HG02571 (cell line): ENCODE results near the gene VEZF1.
"Not testable (repeated sequence)": the region's sequence is repeated elsewhere in the genome, so short reads cannot be mapped to it uniquely, and the experiment has no call there.

Source experiments
- ATAC-seq: cut with Tn5 transposase; IDR thresholded peaks from one replicate; pipeline ENCODE4 v1.9.1; 2021; ENCODE audit warnings: mild to moderate bottlenecking, moderate library complexity; ENCODE audit not compliant: unreplicated experiment

Gene VEZF1

DNA sequence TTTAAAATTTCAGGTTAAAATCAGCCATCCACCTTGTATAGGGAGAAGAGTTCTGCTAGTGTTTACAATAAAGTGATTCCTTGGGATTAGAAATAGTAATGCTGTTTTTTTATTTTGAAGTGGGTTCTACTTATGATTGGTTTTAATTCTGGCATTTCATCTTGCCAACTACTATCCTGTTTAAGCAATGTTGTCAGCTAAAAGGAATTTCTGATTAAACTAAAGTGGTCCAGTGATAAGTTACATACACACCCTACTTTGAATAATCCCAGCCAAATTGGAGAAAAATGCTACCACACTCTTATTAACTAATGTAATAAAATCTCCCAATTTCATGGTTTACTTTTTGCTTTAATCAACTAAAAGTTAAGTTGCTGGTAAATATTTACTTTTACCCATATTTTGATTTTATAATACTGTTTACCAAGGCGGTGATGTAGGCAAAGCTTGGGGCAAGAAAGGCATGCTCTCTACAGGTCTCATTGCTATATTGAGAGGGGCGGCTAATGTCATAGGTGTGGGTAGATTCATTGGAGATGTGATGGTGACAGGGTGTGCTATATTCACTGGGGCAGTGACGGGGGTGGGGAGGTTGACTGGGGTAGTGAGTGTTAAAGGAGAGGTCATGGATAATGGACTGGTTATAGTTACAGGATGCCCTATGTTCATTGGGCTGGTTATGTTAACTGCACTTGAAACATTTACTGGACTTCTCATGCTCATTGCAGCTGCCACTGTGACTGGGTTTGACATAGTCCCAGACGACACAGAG is 13.8 kb downstream of the VEZF1 start:
- not testable (repeated sequence) for ATAC-seq

DNA sequence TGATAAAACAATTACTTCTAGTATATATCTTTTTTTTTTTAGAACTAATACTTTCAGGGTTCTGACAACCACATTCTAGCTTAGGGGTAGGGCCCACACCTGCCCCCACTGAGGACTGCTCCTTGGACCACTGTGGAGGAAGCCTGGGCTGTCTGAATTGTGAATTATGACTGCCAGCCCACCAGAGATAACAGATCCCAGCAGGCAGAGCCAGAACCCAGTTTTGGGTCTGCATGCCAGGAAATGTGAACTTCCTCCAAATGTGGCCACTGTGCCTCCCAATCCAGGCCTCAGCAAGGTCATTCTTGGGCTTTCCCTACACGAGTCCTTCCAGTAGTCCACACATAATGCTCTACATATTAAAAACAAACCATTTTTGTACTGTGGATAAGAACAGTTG is 15.9 kb downstream of the VEZF1 start:
- no peak for ATAC-seq

DNA sequence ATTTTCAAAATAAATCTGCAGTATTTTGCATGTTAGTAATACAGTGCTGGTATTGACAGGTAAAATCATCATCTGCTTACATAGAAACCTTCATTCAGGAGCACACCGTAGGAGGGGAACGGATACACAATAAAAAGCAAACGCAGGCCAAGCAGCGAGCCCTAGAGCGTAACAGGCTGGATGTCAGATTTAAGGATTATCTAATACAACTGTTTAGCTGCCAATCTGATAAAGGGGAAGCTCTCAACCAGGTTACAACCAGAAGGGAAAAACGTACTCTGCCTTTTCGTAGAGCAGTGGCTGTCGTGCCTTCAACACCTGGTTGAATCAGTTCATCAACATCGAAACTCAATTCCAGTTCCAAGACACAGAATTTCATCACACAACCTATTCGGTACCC is 16.5 kb downstream of the VEZF1 start:
- ATAC-seq = no peak

DNA sequence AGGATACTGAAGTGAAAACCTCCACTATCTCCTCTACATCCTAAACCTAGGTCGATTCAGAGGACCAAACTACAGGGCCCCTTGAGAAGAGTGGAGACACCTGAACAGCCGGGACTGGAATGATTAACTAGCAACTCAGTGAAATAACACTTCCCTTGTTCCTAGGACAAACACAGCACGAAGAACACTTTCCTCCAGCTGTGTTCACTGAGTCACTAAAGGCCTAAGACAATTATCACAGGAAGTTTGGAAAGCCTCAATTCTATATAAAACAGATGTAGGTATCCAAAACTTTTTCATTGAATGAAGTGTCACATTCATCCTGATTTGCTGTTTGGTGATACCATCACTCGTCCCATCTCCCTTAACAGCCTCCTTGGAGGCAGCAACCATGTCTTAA is 17.3 kb downstream of the VEZF1 start:
- no peak for ATAC-seq

DNA sequence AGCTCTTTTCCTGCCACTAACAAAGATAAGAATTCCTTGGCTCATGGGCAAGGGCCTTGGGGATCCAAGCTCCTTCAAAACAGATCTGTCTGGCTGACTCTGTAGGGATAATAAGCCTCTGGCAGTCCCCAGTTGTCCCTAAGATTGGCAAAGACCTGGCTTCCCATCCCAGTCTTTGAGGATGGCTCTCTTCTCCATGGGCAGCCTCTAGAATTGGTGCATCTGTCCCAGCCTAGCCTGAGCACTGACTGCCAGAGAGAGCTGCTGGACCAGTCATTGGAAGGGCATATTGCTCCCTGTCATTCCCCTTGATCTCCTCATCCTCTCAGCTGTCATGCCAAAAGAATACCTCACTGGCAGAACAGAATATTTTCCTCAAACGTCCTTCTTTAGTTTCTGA is 19.6 kb downstream of the VEZF1 start:
- ATAC-seq = no peak

DNA sequence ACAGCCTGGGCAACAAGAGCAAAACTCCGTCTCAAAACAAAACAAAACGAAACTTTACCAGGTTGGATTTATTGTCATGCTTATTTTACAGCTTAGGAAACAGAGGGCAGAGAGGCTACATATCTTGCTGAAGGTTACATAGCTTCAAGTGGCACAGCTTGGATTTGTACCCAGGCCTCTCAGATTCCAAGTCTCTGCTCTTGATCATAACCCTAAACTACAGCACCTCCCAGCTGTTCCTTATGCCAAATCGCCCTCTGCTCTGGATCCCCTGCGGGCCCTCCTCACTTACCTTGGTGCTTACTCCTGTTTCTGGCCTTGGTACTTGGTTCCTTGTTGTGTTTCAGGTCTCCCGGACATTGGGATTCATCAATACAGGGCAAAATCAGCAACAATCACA is 21.2 kb downstream of the VEZF1 start:
- ATAC-seq = no peak

DNA sequence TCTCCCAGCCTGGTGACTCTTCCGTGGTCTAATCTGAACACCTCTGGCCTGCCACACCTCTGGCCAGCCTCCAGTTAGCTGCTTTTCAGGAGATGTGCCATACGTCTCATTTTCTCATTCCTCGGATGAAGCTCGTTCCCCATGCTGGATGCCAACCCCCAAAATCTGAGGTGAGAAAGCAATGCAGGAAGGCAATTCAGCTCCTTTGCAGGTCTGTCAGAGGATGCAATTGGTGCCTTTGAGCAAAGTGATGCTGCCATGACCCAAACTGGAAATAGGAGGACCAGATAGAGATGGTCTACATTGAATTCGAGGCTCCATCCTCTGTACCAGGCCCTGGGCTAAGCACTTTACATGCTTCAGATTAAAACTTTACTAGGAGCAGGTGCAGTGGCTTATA is 21.8 kb downstream of the VEZF1 start:
- ATAC-seq = no peak

DNA sequence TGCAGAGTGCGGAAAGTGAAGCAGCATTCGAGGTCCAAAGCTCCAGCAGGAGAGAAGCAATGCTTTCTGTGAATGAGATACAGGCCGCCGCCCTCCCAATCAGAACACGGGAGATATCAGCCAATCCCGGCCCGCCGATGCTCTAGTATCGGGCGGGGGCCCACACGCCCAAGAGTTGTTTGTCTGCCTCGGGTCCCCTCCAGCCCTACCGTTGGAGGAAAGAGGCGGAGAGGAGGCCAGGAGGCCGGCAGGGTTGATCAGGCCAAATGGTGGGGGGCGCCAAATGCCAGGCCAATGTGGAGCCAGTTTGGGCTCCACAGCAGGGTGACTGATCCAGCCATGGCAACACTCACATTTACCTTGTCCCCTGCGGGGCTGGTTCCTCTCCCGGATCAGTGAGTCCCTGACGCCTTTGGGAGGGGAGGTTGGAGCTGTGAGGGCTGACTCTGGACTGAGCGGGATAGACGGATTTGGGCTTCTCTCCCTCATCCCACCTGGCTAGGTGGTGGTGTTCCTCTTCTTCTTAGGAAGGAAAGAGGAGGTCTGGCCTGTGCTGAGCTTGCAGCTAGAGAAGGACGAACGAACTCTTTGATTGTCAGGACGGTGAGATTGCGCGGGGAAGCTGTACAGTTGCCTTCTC is 22.4 kb downstream of the VEZF1 start:
- ATAC-seq = no peak

DNA sequence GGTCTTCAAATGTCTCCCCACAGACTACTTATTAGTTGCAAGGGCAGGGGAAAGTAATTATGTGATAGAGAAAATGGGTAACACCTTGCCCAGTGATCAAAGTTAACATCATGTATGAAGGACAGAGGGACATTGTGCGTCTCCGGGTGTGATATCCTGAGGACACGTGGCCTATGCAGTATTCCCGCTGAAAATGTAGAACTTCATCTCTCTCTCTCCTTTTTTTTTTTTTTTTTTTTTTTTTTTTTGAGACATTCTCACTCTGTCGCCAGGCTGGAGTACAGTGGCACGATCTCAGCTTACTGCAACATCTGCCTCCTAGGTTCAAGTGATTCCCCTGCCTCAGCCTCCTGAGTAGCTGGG is 24.9 kb downstream of the VEZF1 start:
- ATAC-seq = no peak

DNA sequence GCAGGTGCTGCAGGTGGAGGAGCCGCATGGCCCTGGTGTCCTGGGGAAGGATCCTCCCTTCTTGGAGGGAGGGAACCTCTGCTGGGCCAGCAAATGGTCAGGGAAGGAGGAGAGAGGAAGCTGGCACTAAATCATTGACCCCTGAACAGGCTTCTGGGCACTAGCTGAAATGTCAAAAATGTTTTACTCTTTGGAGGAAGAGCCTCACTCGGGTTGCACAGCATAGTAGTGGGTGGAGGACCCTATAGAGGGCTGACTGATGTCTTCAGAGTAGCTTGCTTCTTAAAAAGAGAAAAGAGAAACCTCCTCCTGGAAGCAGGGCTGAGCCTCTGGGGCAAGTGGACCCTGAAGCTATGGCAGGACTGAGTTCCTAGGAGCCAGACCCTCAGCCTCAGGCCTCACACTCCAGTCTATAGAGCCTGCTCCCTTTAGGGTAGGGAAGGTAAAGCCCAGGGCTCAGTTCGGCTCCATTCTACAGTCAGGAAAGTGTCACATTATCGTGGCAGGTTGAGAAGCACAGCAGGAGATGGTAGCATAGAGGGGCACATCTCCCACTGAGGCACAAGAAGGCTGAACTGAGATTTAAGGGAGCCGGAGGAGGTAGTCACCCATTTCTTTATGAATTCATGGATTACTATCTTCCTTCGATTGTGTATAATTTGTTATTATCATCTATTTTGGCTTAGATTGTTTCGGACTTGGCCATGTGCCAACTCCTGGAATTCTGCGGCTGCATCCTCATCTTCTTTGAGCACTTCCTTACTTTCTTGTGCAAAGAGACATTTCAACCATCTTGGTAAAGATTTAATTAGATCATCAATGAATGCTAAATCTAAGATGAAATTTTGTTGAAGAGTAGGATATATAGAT is 25.5 kb downstream of the VEZF1 start:
- ATAC-seq = no peak

DNA sequence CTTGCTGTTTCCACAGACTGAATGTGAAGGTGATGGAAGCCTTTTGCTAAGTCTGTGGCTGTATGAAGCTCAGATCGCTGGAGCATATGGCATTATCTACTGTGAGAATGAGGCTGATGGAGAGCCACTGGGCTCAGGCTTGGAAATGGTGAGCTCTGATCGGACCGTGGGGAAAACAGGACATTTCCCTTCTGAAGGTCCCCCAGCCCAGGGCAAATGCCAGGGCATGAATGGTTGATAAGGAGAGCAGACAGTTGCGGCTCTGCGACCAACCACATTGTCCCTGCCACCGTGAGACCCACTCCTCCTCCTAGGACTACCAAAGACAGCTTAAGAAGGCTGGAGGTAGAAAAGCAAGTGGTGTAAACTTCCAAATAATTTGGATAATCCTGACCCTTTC is 28.1 kb downstream of the VEZF1 start:
- ATAC-seq = no peak

DNA sequence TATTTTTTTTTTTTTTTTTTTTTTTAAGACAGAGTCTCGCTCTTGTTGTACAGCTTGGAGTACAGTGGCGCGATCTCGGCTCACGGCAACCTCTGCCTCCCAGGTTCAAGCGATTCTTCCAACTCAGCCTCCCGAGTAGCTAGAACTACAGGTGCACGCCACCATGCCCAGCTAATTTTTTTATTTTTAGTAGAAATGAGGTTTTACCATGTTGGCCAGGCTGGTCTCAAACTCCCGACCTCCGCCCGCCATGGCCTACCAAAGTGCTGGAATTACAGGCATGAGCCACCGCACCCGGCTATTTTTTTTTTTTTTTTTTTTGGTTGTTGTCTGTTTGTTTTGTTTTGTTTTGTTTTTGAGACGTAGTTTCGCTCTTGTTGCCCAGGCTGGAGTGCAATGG is 29.7 kb downstream of the VEZF1 start:
- not testable (repeated sequence) for ATAC-seq

DNA sequence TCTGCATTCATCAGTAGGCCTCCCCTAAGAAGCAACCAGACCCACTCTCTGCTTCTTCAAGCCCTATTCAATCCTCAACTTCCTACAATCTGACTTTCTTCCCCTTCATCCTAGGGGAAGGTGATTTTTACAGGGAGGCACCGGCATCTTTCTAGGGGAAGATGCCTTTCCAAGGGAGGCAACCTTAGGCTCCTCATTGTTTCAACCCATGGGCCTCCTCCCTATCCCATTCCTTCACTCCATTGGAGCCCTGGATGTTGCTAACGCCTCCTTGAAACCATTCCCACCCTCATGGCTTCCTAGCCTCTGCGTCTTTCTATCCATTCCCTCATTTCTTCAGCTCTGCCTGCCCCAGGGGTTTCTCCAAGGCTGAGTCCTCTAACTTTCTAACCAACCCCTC is 30.2 kb downstream of the VEZF1 start:
- no peak for ATAC-seq

DNA sequence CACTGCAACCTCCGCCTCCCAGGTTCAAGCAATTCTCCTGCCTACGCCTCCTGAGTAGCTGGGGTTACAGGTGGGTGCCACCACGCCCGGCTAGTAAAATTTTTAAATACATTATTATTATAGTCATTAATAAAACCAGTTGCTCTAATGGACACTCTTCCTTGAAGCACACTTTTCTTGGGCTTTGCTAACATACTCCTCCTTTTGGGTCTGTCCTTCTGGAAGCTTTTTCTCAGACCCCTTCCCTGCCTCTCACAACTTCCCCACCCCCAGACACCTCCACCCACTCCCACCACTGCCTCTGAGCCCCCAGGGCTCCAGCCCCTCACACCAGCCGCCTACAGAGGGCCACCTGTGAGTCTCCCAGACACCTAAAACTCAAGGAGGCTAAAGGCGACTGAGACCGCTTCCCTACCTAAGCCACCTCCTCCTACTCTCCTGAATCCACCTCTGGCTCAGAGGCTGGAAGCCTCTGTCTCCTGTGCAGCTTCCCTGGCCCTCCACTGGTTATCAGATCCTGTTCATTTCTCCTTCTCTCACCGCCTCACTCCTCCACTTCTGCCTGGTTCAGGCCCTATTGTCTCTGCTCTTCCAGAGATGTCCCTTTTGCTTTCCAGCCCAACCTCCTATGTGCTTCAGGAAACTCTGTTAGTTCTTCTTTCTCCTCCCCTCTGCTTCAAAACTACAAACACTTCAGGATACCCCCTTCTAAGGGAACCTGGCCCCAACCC is 30.8 kb downstream of the VEZF1 start:
- ATAC-seq = no peak

DNA sequence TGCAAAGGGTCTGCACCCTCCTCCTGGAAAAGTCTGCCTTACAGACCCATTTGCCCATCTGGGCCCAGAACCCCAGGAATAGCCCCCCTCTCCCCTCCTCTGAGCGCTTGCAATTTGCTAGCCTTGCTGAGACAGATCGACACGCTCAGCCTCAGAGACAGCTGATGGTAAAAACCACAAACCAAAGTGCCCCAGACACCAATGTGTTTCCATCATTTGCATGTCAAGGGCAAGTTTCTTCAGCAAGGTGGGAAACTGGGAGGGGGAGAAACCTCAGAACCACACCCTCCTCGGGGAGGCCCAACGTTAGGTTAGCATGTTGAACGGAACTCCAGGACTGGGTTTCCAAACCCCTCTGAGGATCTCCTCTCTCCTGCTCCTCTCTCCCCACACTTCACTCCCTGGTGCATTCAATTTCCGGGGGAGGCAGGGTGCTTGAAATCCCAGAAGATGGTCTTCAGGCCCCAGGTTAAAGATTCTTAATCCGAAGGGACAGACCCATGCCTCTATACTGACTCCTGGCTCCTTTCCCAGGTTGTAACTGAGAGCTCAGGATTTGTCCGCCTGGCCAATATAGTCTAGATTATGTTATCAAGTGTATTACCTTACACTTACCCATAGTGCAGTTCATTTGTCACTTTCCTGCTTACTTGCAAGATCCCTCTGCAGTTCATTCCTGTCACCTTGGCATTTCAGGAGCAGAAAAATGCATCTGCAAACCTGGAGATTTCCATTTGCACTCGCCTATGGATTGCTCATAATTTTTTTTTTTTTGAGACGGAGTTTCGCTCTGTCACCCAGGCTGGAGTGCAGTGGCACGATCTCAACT is 31.5 kb downstream of the VEZF1 start:
- peak; percentile 71 for ATAC-seq

DNA sequence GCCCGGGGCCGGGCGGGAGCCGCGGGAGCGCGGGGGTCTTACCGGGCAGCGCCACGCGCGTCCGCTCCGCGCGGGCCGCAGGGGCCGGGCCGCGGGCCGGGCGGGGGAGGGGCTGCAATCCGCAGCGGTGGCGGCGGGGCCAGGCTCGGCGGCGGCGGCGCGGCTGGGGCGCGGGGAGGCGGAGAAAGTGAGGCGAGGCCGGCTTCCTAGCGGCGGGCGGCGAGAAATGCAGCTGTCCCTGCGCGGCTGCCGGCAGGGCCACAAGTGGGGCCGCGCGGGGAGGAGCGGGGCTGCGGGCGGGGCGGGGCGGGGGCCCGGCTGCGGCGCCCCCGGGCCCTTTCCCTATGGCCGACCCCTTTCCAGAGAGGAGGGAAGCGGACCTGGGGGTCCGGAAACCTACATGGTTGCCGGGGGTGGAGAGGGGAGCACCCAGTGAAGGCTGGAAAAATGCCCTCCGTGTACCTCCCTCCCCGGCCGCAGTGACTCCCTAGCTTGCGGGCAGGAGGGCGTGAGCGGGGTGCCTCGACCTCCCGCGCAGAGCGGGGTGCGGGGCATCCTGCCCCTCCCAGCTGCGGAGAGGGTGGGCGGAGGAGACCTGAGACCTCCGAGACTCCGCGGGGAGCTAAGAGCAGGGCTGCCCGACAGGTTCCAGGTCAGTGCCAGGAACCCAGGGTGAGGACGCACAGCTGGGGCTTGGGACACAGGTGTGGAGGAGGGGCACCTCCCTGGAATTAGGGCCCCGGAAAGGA is 32.7 kb downstream of the VEZF1 start, which contains the start of gene CUEDC1:
CUEDC1 (minus strand) TSS at position 230 of the 749 bp plus-strand sequence. CDS start 69,848 bp downstream, outside the sequence.
- no peak for ATAC-seq

DNA sequence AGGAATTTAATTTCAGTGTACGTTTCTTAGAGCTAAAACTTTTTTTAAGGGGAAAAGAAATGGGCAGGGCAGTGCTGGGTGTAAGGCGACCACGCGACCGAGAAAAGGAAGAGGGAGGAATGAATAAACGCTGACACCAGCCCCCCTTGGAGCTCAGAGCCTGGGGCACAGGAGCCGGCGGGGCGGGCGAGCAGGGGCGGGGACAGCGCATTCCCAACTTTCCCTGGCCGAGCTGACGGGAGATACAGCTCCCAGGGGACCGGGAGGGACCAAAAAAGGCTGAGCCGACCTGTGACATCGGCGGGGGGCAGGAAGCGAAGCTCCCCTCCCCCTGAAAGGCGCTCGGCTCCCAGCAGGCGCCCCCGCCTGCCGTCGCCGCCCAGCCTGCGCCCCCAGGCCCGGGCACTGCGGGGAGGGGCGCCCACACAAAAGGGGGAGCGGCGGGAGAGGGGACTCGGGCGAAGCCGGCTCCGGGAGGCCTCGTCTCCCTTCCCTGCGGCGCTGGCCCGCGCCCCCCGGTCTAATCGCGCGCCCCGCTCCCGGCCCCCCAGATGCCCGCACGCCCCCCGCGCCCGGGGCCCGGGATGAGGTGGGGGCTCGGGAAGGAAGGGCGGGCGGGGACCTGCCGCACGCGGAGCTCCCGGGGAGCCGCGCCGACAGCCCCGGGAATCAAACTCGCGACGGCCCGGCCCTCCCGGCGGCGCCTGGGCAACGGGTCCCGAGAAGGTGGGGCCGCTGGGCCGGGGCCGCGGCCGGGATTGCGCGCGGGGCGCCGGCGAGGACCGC is 33.5 kb downstream of the VEZF1 start:
- ATAC-seq = no peak

DNA sequence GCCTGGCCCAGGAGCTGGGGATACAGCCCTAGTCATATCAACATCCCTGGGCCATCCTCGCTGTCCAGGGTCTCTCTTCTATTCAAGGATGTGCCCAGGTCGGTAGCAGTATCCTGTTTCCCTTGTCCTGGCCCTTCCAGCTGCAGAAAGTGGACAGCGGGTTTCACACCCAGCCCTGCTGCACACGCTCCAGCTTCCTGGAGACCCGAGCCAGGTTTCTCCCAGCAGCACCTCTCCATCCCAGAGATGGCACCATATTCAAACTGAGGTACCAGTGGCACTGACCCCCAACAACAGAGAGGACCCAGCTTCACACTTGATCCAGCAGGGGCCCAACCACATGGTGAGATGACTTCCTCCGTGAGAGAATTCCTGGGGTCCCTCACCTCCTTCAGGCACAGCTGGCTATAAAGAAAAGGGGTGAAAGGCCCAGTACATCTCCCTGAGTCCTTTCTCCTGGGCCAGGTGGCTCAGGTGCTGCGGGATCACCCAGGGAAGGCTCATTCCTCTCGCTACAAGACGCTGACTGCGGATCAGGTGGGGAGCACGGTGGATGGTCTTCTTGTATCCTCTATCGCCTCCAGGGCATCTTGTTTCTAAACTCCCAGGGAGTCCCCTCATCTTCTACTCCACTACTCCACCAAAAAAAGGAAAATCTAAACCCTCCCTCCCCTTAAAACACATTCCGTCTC is 34.2 kb downstream of the VEZF1 start:
- no peak for ATAC-seq
